Pulmonary artery endothelial cell (primary cell): Measurements from ENCODE around the gene ZNF837. TPM values are rescaled to one million over a fixed set of nuclear protein-coding genes. Genes with fewer than 3 reads are reported as not detected.

ENCODE experiments used
- DNase-seq: peaks from one replicate; pipeline ENCODE4 v3.0.0-alpha.2; 2011; ENCODE audit warnings: low read depth, low spot score
- total RNA-seq: library from RNA; depleted of rRNA; stranded (reverse); fragments of >200 nt; gene quantifications from 2 replicates; pipeline ENCODE4 v1.2.3, GENCODE V29; 2014

ZNF837 gene
- total RNA-seq, 1 donor from 2014 or later: 1.8 TPM

DNA sequence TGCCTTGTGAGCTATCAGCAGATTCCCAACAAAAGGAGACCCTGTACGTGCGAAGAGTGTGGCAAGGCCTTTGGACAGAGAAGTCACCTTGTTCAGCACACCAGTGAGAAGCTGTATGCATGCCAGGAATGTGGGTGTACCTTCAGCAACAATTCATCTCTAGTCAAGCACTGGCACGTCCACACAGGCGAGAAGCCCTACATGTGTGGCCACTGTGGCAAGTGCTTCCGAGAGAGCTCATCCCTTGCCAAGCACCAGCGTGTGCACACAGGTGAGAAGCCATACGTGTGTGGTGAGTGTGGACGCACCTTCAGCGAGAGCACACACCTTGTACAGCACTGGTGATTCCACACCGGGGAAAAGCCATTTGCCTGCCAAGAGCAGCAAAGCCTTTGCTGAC is 61.6 kb downstream of the ZNF837 start:
- DNase-seq: no peak

- no peak for DNase-seq
These were observed 62.5 kb downstream of the ZNF837 start for GRCh38 chr19:58318297-58318696.

Other genes starting within 250 kb of the ZNF837 start
- gene ZNF329, start 230.2 kb downstream of the ZNF837 start, total RNA-seq: 10.0 and 12.5 TPM in 2 replicates
- gene ZNF274, start 198.0 kb downstream of the ZNF837 start, total RNA-seq: 19.7 and 28.6 TPM in 2 replicates
- 54.7 and 73.2 TPM in 2 replicates for gene ZNF544, start 152.1 kb downstream of the ZNF837 start, total RNA-seq
- 3.7 and 3.8 TPM in 2 replicates for gene ZNF8, start 102.1 kb downstream of the ZNF837 start, total RNA-seq
- 13.2 and 19.3 TPM in 2 replicates for gene ERVK3-1, start 75.7 kb downstream of the ZNF837 start, total RNA-seq
- gene ZSCAN22, start 54.0 kb downstream of the ZNF837 start, total RNA-seq: 1.8 and 3.2 TPM in 2 replicates
- gene A1BG, start 27.5 kb downstream of the ZNF837 start, total RNA-seq: 2.2 and 5.3 TPM in 2 replicates
- gene ZNF497, start 18.3 kb downstream of the ZNF837 start, total RNA-seq: 0.53 and 0.67 TPM in 2 replicates
- 2,163 and 2,639 TPM in 2 replicates for gene RPS5, start 6.2 kb upstream of the ZNF837 start, total RNA-seq
- 0.18 TPM in 1 of 2 replicates, not detected in the other for gene RNF225, start 14.6 kb upstream of the ZNF837 start, total RNA-seq
- gene ZNF584, start 27.6 kb upstream of the ZNF837 start, total RNA-seq: 16.2 and 20.3 TPM in 2 replicates
- gene ZNF132, start 59.1 kb upstream of the ZNF837 start, total RNA-seq: 4.7 and 7.5 TPM in 2 replicates
- gene ZNF324B, start 70.6 kb upstream of the ZNF837 start, total RNA-seq: 10.0 and 11.4 TPM in 2 replicates
- gene ZNF324, start 86.0 kb upstream of the ZNF837 start, total RNA-seq: 12.6 and 12.7 TPM in 2 replicates
- gene ZNF446, start 95.3 kb upstream of the ZNF837 start, total RNA-seq: 4.9 and 5.4 TPM in 2 replicates
- 6.3 and 14.8 TPM in 2 replicates for gene SLC27A5, start 131.0 kb upstream of the ZNF837 start, total RNA-seq
- 6.0 and 6.5 TPM in 2 replicates for gene ZBTB45, start 138.8 kb upstream of the ZNF837 start, total RNA-seq
- 526 and 542 TPM in 2 replicates for gene TRIM28, start 163.0 kb upstream of the ZNF837 start, total RNA-seq
- 114 and 145 TPM in 2 replicates for gene CHMP2A, start 174.1 kb upstream of the ZNF837 start, total RNA-seq
- 106 and 111 TPM in 2 replicates for gene UBE2M, start 177.6 kb upstream of the ZNF837 start, total RNA-seq
- 9.0 and 10.6 TPM in 2 replicates for gene MZF1, start 192.3 kb upstream of the ZNF837 start, total RNA-seq